A204.1 (cell line): ENCODE results near the gene SULT1A2.
"Not testable (repeated sequence)": the region's sequence is repeated elsewhere in the genome, so short reads cannot be mapped to it uniquely, and the experiment has no call there.

Experiments used
- FAIRE-seq: peaks from 2 replicates; lab custom pipeline; 2012; peaks lifted over from hg19 to GRCh38; lab: Jason Lieb, UNC

The SULT1A2 gene

GRCh38 chr16:28591355-28591754 is 5.5 kb downstream of the SULT1A2 start:
- FAIRE-seq, result no peak

- FAIRE-seq, result no peak
Measured at GRCh38 chr16:28590384-28591340, 6.2 kb downstream of the SULT1A2 start.

- no peak for FAIRE-seq
Measured at GRCh38 chr16:28589930-28590329, 6.9 kb downstream of the SULT1A2 start.

GRCh38 chr16:28589069-28589468 is 7.8 kb downstream of the SULT1A2 start:
- FAIRE-seq, result no peak

- no peak for FAIRE-seq
Measured at GRCh38 chr16:28587386-28587785, 9.5 kb downstream of the SULT1A2 start.

GRCh38 chr16:28586466-28586865 is 10.4 kb downstream of the SULT1A2 start:
- no peak for FAIRE-seq

- FAIRE-seq, result no peak
Measured at GRCh38 chr16:28585674-28586073, 11.2 kb downstream of the SULT1A2 start.

- no peak for FAIRE-seq
Measured at GRCh38 chr16:28580726-28581315, 16.0 kb downstream of the SULT1A2 start.

- no peak for FAIRE-seq
Measured at GRCh38 chr16:28575446-28576109, 21.3 kb downstream of the SULT1A2 start.

- no peak for FAIRE-seq
Measured at GRCh38 chr16:28574925-28575324, 21.9 kb downstream of the SULT1A2 start.

GRCh38 chr16:28573738-28574718 is 22.8 kb downstream of the SULT1A2 start:
- FAIRE-seq, result no peak

- no peak for FAIRE-seq
Measured at GRCh38 chr16:28572696-28573510, 23.9 kb downstream of the SULT1A2 start.

- FAIRE-seq, result no peak
Measured at GRCh38 chr16:28569968-28570752, 26.7 kb downstream of the SULT1A2 start.

- FAIRE-seq, result no peak
Measured at GRCh38 chr16:28569021-28569420, 27.8 kb downstream of the SULT1A2 start.

- no peak for FAIRE-seq
Measured at GRCh38 chr16:28567292-28567691, 29.6 kb downstream of the SULT1A2 start.

- FAIRE-seq, result not testable (repeated sequence)
Measured at GRCh38 chr16:28566233-28566925, 30.5 kb downstream of the SULT1A2 start.

- no peak for FAIRE-seq
Measured at GRCh38 chr16:28563218-28563617, 33.6 kb downstream of the SULT1A2 start.

GRCh38 chr16:28562199-28562598 is 34.7 kb downstream of the SULT1A2 start:
- FAIRE-seq, result no peak

GRCh38 chr16:28561557-28562187 is 35.2 kb downstream of the SULT1A2 start:
- FAIRE-seq, result no peak
